Measurements from ENCODE around the gene PTBP1.

PTBP1 gene

DNA sequence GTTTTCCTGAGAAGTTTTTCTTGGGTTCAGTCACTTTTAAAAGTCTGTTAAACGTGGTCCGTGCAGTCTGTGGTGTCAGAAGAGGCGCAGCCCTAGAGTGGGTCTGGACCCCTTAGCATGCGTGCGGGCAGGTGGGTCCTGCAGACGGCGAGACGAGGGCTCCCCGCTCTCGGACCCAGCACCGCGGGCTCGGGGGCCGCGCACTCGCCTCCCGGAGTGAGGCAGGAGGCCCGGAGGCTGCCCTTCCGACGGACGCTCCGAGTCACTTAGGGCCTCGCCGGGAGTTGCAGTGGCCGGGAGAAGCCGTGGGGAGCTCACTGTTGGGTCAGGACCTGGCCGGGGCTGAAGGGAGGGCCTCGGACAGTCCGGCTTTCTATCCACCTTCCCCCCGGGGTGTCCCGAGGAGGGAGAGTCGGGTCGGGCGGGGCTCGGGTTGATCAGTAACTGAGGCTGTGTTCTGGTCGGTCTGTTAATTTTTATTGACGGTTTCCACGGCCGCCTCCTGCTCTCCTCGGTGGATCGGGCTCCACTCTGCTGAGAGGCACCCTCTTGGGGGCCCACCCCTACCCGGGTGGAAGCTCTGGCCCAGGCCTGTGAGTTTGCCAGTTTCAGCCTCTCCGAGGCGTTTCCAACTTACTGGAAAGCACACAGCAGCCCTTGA, 1.3 kb downstream of the PTBP1 start:
- peak; percentile 3 for DNase-seq

DNA sequence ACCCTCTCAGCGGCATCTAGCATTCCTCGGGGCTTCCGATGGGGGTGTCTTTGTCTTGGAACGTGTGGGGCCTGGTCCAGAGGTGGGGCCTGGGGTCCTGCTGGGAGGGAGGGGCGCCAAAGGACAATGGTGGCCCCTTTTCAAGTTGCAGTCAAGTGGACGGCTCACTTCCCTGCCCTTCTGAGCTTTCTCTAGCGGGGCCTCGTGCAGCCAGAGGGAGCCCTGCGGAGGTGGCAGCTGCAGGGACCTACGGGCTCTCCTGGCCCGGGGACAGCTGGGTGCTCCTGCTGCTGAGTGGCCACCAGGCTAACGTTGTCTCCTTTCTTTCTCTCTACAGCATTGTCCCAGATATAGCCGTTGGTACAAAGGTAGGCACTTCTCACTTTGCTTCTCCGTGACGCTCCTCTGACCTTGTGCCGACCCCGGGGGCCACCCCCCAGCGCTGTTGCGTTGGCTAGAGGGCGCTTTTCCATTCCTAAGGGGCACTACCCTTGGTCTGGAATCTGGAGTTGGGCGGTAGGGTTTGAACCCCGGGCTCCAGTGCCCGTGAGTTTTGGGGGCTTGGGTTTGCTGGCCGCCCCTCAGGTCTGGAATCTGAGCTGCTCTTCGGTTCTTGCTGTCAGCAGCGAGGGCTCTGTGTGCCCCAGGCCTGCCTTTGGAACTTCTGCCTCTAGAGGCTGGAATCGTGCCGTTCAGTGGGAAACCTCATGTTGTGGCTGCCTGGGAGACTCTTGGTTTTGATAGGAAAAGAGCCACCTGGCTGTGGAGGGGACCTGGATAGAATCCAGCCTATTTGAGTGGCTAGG, 2.0 kb downstream of the PTBP1 start:
- no peak for DNase-seq

DNA sequence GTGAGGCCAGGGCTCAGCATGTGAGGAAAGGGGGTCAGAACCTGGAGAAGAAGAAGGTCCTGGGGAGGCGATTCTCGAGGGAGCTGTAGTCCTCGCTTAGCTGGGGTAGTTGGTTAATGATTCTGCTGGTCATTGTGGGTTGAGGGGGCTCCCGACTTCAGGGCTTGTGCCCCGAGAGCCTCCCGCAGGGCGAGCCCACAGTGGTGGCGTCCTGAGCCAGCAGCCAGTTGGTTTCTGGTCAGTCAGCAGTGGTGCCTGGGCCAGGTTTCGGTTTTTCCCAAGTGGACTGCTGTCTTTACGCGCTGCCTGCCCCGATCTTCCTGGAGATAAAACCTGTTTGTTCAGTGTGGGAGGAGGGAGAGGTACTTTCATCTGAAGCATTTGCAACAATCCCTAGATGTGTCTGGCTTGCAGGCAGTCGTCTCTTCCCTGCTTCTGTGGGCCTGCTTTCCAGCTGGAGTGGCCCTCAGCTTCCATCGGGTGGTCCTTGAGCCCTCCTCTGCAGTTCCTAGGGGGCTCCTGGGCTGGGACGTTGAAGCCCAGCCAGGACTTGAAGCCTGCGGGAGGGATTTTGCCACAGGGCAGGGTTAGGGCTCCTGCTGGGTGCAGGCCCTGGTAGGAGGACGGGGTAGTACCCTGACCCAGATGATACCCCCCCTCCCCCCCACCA, 3.2 kb downstream of the PTBP1 start:
- DNase-seq: no peak

DNA sequence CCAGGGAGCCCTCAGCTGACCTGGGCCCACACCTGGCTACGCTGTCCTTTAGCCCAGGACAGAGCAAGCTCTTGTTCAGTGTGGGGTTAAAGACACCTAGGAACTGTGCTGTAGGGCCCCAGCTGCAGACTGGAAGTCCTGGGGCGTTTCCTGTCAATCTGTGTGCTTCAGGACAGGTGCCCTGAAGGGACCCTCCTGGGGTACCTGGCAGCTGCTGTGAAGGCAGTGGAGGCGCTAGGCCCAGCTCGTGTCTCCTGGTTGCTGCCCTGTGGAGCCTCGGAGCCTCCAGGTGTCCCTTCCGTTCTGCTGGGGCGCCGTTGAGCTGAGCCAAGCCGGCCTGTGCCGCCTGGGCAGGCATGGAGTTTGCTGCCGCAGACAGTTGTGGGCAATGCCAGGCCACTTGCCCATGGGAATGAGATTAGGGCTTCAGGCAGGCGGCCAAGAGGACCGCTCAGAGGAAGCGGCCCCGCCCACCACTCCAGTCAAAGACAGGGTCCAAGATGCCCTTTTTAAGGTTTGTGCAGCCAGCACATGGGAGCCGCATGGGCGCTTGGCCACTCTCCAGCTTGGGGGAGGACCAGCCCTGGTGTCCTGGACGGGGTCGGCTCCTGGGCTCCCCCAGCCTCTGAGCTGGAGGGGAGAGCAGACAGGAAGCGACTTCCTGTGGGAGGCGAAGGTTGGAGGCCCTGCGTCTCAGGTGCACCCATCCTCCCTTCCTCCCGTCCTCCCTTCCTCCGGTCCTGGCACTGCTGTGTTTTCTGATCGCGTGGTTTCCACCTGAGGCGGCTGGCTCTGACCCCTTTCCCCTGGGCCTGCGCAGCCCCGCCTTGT, 4.0 kb downstream of the PTBP1 start:
- DNase-seq: no peak

DNA sequence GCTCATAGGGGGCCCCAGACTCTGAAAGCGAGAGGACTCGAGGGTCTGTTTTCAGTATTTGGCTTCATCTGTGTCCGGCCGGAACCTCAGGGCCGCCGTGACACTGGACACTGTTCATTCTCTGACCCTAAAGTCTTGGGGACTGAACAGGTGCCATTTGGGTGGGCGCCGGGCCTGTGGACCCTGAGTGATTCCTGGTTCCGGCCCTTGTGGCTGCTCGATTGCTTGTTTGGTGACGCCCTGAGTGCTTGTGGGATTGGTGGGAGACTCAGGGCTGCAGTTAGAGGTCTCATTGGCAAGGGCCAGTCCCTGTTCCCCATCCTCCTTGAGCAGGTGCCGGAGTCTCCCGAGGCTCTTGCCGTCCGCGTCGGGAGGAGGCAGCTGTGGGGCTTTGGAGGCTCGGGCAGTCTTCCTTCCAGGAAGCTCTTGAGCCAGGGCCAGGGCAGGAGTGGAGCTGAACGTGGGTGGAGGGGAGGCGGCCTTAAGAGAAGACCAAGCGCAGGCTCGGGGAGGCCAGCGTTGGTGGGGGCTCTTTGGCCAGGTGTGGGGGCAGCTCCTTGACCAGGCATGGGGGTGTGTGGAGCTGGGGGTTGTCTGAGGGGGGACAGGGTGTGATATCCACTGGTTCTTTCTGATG, 4.7 kb downstream of the PTBP1 start:
- DNase-seq: no peak

DNA sequence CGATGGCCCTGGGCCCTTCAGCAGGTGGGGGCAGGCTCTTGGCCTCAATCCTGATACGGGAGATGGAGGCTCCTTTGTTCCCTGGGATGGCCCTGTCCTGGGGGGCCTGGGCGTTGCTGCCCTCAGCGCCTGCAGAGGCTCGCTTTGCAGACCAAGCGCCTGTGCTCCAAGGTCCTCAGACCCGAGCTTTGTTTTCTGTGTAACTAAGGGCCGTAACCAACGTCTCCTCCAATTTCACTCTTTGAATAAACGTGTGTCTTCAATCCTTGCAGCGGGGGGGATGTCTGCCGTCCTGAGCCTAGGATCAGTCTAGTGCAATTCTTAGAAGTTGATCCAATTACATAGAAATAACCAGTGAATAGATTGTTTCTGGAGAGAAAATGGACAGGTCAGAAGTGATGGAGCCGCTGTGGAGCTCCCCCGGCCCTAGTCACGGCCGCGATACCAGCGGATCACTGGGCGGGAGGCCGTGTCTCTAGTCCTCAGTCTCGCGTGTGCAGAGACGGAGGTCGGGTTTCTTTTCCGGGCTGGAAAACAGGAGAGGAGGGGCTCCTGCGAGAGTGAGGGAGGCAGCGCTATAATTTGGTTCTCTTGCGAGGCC, 5.3 kb downstream of the PTBP1 start:
- no peak for DNase-seq

DNA sequence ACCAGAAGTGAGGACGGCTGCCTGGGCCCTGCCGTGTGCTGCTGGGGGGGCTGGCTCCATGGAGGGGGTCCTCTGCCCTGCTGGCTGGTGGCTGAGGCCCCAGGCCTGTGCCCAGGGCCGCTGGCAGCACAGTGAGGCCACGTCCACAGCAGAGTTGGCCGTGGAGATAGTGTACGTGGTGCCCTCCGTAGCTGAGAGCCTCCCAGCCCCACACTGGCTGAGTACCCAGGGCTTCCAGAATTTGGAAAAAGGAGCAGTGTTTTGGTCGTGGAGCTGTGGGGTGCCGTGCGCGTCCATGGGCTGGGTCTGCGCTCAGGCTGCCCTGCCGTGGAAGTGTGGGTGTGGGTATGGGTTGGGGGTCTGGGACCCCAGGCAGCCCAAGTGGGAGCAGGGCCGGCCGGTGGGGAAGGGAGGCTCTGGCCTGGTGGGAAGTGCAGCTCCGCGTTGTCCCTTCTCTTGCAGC, 5.9 kb downstream of the PTBP1 start:
- no peak for DNase-seq

DNA sequence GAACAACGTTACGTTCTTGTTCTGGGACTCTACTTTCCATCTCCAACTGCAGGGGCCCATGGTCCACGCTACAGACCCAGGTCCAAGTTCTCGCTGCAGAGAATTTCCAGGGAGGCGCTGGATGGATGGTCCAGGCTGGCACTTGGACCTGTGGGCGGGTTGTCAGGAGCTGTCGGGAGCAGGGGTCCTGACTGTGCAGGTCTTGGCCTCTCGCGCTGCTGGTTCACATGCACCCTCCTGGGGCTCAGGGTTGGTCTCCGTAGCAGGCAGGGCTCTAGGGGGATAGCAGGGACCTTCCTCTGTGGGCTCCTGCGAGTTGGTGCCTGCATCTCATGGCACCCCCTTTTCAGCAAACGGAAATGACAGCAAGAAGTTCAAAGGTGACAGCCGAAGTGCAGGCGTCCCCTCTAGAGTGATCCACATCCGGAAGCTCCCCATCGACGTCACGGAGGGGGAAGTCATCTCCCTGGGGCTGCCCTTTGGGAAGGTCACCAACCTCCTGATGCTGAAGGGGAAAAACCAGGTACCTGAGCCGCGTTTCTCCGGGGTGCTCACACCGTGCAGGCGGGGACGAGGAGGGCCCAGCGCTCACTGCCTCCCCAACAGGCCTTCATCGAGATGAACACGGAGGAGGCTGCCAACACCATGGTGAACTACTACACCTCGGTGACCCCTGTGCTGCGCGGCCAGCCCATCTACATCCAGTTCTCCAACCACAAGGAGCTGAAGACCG, 6.6 kb downstream of the PTBP1 start:
- no peak for DNase-seq

DNA sequence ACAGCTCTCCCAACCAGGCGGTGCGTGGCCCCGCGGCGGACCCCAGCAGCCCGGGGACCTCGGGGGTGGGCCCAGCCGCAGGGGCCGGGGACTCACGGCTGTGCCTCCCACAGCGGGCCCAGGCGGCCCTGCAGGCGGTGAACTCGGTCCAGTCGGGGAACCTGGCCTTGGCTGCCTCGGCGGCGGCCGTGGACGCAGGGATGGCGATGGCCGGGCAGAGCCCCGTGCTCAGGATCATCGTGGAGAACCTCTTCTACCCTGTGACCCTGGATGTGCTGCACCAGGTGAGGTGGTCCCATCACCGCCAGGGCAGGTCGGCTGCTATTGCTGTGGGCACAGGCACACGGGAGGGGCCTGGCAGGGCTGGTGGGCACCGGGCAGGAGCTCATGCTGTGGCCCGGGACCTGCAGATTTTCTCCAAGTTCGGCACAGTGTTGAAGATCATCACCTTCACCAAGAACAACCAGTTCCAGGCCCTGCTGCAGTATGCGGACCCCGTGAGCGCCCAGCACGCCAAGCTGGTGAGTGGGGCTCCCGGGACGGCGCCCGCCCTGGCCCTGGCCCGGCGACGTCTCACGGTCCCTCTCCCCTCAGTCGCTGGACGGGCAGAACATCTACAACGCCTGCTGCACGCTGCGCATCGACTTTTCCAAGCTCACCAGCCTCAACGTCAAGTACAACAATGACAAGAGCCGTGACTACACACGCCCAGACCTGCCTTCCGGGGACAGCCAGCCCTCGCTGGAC, 7.3 kb downstream of the PTBP1 start:
- no peak for DNase-seq

DNA sequence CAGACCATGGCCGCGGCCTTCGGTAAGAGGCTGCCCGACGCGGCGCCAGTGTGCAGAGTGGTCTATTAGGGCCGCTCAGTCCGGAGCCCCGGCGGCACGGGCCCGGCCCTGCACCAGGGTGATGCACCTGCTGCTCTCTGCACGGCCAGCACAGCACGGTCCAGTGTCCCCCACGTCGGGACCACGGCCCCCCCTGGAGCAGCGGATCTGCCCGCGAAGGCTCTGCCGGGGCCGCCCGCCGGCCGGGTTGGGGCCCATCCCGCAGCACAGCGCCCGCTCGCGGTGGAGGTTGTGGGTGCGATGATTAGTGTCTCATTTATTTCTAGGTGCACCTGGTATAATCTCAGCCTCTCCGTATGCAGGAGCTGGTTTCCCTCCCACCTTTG, 7.9 kb downstream of the PTBP1 start:
- DNase-seq: no peak

DNA sequence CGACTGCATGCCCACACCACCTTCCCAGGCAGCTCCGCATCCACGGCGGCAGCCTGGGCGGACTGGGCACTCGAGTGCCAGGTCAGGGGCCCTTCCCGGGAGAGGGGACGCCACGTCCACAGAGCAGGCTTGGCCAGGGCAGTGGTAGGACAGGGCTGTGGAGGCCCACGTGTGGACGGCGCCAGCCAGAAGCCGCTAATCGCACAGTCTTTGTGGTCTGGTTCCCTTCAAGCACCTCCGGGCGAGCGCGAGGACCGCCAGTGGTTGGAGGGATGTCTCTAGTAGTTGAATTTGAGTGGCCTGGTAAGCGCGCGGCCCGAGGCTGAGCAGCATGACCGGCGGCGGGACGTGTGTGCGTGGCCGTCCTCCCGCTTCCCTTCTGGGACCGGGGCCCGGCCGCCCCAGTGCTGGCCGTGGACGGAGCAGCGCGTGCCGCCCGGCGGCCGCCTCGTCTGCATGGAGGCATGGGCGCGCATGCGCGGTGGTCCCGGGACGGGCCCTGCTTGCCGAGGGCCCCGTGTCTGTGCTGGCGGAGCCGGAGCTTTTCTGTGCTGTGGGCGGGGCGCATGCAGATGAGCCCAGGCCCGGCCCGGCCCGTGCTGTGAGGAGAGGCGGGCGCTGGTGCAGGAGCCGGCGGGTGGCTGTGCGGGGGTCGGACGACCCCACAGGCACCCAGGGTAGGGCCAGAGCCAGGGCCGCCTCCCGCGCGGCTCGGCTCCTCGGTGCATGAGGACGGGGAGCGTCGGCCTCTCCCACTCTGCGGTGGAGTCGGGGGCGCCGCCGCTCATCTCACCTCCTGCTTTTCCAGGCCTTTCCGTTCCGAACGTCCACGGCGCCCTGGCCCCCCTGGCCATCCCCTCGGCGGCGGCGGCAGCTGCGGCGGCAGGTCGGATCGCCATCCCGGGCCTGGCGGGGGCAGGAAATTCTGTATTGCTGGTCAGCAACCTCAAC, 8.6 kb downstream of the PTBP1 start:
- no peak for DNase-seq

DNA sequence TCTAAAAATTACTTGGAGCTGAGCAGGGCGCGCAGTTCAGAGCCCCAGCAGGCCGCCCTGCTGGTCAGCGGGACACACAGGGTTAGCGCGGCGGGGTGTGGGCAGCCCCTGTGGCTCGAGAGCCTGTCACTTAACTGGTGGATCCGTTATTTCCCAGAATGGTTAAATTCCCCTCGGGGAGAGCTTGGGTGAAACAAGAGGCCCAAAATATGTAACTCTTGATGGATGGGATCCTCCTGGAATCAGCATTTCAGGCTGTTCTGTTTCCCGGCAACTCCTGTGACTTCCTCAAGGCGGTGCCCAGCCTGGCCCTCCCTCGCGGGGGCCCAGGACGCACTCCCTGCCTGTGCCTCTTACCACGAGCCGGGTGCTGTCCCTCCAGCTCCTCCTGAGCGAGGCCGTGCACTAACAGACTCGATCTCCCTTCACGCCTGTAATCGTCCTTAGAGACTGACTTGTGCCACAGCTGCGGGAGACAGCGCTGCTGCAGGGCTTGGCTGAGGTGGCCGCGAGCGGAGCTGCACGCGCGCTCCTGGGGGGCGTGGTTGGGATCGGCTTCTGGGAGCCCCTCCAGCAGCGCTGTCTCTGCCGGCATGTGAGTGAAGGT, 9.7 kb downstream of the PTBP1 start:
- no peak for DNase-seq

DNA sequence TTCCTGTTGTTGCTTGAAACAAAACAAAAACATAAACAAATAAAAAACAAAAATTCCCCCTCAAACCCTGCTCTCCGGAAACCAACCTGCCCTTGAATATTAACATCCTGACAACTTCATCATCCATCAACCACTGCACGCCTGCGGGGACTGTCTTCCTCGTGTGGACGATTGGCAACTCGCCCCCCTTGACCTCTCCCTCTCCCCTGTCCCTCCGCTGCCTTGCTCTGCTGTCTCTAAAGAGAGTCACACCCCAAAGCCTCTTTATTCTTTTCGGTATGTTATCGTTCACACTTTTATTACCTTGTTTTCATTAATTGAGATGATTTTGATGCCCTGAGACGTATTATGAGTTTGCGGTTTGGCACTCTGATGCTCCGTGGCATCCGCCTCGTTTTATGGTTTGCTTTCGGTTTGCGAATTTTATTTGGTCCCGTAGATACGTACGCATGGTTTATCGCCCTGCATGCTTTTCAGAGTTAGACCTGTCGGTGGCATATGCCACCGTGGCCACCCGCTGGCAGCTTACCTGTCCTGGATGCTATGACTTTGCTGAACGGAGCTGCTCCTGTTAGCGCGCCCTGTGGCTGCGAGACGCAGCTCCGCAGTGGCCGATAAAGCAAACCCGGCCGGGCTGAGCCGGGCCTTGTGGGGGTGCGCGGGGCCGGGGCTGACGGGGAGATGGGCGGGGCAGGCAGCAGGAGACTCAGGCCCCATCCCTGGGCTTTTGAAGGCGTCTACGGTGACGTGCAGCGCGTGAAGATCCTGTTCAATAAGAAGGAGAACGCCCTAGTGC, 10.6 kb downstream of the PTBP1 start:
- DNase-seq: no peak

DNA sequence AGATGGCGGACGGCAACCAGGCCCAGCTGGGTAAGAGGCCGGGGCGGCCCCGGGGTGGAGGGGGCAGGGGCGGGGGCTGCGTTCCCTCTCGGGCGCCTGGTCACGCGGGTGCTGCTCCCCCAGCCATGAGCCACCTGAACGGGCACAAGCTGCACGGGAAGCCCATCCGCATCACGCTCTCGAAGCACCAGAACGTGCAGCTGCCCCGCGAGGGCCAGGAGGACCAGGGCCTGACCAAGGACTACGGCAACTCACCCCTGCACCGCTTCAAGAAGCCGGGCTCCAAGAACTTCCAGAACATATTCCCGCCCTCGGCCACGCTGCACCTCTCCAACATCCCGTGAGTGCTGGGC, 11.1 kb downstream of the PTBP1 start:
- no peak for DNase-seq

DNA sequence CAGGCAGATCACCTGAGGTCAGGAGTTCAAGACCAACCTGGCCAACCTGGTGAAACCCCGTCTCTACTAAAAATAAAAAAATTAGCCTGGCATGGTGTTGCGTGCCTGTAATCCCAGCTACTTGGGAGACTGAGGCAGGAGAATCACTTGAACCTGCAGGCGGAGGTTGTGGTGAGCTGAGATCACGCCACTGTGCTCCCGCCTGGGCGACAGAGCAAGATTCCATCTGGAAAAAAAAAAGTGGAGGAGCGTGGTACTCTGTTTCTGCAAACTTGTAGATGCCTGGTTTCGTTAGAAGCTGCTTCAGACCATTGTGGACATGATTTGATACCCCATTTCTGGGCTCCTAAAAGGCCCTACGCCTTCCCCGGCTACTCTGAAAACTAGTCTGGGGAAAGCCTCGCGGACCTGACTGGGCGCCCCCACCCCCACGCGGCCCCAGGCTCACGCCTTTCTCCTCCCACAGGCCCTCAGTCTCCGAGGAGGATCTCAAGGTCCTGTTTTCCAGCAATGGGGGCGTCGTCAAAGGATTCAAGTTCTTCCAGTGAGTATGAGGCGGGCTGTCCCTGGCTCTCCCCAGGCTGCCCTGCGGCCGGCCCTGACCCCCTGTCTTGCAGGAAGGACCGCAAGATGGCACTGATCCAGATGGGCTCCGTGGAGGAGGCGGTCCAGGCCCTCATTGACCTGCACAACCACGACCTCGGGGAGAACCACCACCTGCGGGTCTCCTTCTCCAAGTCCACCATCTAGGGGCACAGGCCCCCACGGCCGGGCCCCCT, 13.0 kb downstream of the PTBP1 start:
- DNase-seq: no peak

DNA sequence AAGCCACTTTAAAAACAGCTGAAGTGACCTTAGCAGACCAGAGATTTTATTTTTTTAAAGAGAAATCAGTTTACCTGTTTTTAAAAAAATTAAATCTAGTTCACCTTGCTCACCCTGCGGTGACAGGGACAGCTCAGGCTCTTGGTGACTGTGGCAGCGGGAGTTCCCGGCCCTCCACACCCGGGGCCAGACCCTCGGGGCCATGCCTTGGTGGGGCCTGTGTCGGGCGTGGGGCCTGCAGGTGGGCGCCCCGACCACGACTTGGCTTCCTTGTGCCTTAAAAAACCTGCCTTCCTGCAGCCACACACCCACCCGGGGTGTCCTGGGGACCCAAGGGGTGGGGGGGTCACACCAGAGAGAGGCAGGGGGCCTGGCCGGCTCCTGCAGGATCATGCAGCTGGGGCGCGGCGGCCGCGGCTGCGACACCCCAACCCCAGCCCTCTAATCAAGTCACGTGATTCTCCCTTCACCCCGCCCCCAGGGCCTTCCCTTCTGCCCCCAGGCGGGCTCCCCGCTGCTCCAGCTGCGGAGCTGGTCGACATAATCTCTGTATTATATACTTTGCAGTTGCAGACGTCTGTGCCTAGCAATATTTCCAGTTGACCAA, 13.7 kb downstream of the PTBP1 start:
- no peak for DNase-seq

DNA sequence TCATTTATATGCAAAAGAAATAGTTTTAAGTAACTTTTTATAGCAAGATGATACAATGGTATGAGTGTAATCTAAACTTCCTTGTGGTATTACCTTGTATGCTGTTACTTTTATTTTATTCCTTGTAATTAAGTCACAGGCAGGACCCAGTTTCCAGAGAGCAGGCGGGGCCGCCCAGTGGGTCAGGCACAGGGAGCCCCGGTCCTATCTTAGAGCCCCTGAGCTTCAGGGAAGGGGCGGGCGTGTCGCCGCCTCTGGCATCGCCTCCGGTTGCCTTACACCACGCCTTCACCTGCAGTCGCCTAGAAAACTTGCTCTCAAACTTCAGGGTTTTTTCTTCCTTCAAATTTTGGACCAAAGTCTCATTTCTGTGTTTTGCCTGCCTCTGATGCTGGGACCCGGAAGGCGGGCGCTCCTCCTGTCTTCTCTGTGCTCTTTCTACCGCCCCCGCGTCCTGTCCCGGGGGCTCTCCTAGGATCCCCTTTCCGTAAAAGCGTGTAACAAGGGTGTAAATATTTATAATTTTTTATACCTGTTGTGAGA, 14.3 kb downstream of the PTBP1 start:
- no peak for DNase-seq
